ENCODE data around the gene OR10H2. TPM values are rescaled to one million over a fixed set of nuclear protein-coding genes. Genes with fewer than 3 reads are reported as not detected.

Gene OR10H2
- total RNA-seq, 3 donors from 2014 or later: not detected

Other genes with a start within 250 kb of the OR10H2 start
- gene PGLYRP2, start 248.5 kb upstream of the OR10H2 start, total RNA-seq: not detected
- under 1 TPM in 2 of 3 donors, not detected in 1; 0.12 to 0.19 TPM for gene CYP4F22, start 219.5 kb upstream of the OR10H2 start, total RNA-seq
- not detected for gene CYP4F8, start 112.8 kb upstream of the OR10H2 start, total RNA-seq
- gene CYP4F3, start 87.1 kb upstream of the OR10H2 start, total RNA-seq: 1 to 10 TPM; 2.7 to 7.8 (median 4.3) TPM
- 100 to 1,000 TPM in 1 of 3 donors, 10 to 100 TPM in 2; 62.8 to 179 (median 70.5) TPM for gene CYP4F12, start 54.9 kb upstream of the OR10H2 start, total RNA-seq
- gene OR10H3, start 10.0 kb downstream of the OR10H2 start, total RNA-seq: not detected
- not detected for gene OR10H5, start 59.6 kb downstream of the OR10H2 start, total RNA-seq
- under 1 TPM; 0.06 to 0.07 (median 0.06) TPM for gene OR10H1, start 87.6 kb downstream of the OR10H2 start, total RNA-seq
- gene CYP4F2, start 170.1 kb downstream of the OR10H2 start, total RNA-seq: 1 to 10 TPM; 1.6 to 9.1 (median 8.6) TPM
- 10 to 100 TPM in 1 of 3 donors, 1 to 10 TPM in 2; 2.1 to 13.1 (median 8.8) TPM for gene CYP4F11, start 206.5 kb downstream of the OR10H2 start, total RNA-seq
- gene OR10H4, start 221.0 kb downstream of the OR10H2 start, total RNA-seq: not detected

All from mucosa of descending colon (tissue), 3 donors.